Daoy (cell line): ENCODE results near the gene NFIL3. TPM values are rescaled to one million over a fixed set of nuclear protein-coding genes. Genes with fewer than 3 reads are reported as not detected.
"Not testable (repeated sequence)": the region's sequence is repeated elsewhere in the genome, so short reads cannot be mapped to it uniquely, and the experiment has no call there.

Source experiments
- DNase-seq: peaks from one replicate; pipeline ENCODE4 v3.0.0-alpha.2; 2015; ENCODE audit warnings: low read depth
- total RNA-seq: library from RNA; depleted of rRNA; stranded (reverse); fragments of >200 nt; shearing (Covaris generic); gene quantifications from 2 replicates; pipeline ENCODE4 v1.2.3, GENCODE V29; 2014

NFIL3 gene
- total RNA-seq, 1 experiment from 2014 or later, result 10.3 TPM

DNA sequence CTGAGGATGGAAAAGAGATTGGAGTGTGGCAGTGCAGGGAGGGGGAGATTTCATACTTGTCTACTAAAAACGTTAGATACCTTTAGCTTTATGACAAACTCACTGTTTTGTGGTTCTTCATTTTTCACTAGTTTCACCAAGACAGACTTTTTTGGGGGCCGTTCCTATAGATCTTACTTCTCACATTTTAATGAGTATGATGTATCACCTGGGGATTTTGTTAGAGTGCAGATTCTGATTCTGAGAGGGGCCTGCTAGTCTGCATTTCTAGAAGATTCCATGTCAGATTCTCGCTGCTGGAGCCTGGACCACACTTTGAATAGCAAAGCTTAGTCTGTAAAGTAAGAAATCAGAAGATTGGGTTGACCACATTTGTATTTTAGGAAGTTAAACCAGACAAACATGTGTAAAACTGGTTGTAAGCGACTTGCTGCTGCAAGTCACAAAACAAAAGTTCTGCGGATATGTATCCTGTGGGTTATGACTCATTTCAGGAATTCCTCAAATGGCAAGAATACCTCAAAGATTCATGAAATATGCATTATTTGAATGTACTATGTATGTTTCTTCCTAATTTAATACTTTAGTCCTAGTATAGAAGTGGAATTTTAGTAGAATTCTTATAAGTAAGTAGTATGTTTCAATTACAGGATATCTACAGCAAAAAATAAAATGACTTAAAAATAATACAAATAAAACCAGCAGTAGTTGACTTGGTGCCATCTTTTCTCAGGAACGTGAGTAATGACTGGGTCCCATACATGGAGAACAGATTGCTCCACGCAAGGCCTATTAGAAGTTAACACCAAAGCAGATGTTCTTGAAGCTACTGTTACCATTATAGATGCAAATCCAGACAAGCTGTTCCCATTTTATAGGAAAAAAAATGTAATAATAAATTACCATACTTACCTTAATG lies 27.8 kb downstream of the NFIL3 start:
- peak; percentile 66 for DNase-seq

DNA sequence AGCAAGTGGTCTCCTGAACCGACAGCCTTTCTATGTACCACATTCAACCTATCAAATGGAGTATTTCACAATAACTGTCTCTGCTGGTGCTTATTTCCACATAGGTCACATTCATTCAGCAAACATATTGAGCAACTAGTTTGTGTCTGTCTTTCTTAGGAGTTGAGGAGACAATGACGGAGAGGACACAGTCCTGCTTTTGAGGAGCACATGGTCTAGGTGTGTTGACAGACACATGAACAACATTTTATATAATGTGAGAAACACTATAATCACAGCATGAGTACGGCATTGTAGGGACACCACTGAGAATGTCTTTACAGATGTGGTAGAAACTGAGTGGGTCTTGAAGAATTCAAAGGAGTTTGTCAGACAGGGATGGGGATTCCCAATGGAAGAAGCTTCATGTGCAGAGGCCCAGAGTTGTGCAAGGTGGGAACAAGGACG lies 28.5 kb downstream of the NFIL3 start:
- peak; percentile 13 for DNase-seq

DNA sequence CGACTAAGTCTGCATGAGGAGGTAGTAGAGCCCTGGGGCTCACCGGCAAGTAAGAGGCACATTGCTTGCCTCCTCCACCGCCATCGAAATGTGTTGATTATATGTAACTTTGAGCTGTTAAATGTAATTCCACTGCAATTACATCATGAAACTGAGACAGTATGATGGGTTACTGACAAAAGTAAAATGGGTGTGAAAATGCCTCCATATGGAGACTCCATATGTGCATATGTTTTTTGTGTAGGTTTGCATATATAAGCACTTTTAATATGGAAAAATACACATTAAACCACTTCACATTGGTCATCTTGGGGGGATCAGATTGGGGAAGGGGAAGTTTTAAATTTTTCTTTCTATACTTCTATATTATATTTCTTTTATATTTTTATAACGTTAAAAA lies 29.8 kb downstream of the NFIL3 start:
- DNase-seq, result no peak

DNA sequence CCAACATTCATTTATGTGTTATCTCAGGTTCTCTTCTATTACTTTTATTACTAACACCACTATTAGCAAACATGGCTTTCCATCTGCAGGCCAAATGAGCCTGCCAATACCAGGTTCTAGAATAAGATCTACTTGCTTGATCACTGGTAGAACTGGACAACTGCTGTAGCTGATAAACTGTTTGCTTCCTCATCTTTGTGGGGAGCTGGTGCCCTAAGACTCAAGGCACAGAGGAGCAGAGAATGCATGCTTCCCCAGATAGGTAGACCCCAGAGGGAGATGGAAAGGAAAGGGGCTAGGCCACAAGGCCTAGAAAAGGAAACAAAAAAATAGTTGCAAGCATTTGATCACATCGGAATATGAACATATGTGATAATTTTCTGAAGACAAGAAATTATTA lies 31.2 kb downstream of the NFIL3 start:
- no peak for DNase-seq

DNA sequence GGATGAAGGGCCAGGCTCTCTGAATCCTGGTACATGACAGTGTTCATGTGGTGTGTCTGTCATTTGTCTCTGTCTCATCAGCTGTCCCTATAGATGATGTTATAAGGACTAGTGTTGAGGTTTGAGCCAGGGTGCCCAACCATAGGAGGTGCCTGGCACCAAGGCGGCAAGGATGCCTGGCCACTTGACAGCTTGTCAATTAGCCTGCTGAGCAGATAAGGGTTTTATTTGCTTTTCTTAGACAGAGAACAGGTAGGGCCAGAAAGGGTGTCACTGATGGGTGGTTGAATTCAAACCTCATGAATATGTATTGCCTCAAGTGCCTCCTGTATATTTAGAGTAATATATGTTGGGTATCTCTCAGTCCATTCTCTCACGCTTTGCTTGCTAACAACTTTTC lies 31.8 kb downstream of the NFIL3 start:
- DNase-seq, result no peak

DNA sequence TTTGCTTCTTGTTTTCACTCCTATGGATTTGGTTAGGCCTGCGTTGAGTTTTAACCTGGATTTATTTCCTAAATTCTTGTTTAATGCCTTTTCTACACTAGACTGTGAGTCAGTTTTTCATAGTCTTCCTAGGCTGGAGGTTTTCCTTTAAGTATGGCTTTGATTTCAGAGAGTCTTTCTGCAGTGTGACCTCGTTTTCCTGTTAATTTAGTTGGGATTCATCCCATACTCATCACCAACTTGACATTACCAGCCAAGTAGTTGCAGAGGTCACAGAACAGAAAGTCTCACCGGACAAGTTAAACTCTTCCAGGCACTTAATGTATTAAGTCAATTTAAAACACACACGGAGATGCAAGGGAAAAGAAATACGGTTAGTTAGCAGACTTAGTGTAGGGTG lies 32.2 kb downstream of the NFIL3 start:
- DNase-seq, result peak; percentile 11

DNA sequence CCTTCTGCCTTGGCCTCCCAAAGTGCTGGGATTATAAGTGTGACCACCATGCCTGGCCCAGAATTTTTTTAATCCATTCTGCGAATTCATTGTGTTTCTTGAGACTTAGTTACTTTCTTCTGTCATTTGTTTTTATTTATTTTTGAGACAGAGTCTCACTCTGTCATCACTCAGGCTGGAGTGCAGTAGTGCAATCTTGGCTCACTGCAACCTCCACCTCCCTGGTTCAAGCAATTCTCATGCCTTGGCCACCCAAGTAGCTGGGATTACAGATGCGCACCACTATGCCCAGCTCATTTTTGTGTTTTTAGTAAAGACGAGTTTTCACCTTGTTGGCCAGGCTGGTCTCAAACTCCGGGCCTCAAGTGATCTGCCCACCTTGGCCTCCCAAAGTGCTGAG lies 33.9 kb downstream of the NFIL3 start:
- DNase-seq, result not testable (repeated sequence)

DNA sequence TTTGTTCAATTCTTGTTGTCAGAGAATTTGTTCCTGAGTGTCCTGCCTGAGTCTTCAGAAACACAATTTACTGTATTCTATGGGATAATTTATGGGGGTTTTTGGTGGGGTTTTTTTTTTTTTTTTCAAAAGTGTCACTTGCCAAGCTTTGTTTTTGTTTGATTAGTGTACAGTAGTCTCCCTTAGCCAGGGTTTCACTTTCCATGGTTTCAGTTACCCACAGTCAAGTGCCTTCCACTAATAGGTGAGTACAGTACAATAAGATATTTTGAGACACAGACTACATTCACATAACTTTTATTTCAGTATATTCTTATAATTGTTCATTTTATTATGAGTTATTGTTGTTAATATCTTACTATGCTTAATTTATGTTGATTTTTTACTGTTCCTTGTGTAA lies 36.9 kb downstream of the NFIL3 start:
- no peak for DNase-seq

DNA sequence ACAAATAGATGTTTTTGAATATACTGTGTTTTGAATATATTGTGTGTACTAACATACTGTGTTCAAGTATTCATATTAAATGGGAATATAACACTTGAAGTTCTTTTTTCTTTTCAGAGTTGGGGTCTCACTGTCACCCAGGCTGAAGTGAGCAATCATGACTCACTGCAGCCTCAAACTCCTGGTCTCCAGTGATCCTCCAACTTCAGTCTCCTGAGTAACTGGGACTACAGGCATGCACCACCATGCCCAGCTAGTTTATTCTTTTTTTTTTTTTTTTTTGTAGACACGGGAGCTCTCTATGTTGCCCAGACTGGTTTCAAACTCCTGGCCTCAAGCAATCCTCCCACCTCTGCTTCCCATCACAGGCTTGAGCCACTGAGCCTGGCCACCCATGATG lies 38.7 kb downstream of the NFIL3 start:
- DNase-seq, result peak; percentile 17

DNA sequence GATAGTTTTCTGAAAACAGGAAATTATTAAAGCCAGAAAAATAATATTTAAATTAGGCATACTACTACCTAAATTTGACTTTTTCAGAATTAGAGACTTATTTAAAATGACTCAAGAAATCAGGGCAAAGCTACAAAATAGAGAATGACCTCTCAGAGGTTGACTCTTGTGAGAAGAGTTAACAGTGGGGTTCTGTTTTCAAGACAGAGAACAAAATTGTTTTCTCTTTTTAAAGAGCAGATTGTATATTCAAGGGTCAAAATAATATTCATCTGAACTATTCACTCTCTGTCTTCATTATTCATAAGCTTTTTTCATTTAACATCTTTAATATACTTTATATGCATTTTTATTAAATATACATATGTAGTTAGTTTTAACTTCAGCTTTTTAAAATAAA lies 40.1 kb downstream of the NFIL3 start:
- no peak for DNase-seq

DNA sequence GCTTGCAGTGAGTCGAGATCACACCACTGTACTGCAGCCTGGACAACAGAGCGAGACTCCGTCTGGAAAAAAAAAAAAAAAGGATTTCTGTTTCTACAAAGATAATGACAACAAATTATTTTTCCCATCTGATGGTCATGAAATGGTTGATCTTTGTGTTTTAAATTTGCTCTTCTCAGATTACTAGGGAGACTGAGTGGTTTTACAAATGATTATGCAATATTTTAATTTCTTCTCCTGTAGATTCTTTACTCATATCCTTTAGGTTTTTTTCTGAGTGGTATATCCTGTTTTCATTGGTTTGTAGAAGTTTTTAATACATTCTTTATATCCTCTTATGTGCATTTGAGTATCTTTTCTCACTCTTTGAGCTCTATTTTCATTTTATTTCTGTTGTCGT lies 41.3 kb downstream of the NFIL3 start:
- DNase-seq, result no peak

DNA sequence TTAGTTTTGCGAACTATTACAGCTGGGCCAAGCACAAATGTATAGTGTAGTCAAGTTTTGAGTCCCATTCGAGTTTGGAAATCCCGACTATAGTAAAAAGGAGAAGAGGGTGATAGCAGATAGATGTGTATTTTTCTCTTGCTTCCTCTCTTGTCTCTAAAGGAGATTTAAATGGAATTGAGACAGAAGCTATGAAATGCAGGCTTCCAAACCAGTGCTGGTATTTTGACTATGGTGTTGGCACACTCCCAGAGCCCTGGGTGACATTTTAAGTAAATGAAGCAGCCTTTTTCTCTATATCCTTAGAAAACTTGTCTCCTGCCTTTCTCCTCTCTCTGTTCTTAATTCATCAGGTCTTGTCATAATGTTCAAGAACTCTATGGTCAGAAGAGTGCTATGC lies 44.2 kb downstream of the NFIL3 start:
- DNase-seq, result no peak

DNA sequence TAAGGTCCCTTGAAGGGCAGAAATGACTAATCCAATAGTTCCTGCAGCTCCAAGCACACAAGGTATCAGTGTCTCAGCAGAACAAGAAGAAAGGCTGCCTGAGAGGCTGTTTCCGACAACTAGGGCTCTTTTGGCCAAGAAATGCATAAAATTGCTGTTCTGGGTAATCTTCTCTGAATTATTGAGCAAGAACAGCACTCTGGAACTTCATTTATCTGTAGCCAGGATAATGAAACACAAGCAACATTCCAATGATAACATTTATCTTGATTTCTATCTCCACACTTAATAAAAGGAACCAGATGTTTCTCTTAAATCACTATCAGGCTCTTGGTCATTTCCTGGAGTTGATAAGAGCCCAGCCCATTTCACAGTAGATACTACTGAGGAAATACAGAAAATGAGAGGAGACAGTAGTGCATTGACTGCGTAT lies 44.9 kb downstream of the NFIL3 start:
- no peak for DNase-seq

DNA sequence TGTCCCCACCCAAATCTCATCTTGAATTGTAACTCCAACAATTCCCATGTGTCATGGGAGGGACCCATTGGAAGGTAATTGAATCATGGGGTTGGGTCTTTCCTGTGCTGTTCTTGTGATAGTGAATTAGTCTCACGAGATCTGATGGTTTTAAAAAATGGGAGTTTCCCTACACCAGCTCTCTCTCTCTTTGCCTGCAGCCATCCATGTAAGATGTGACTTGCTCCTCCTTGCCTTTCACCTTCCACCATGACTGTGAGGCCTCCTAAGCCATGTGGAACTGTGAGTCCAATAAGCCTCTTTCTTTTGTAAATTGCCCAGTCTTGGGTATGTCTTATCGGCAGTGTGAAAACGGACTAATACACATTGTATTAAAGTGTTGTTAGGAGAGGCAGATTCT lies 45.6 kb downstream of the NFIL3 start:
- not testable (repeated sequence) for DNase-seq

DNA sequence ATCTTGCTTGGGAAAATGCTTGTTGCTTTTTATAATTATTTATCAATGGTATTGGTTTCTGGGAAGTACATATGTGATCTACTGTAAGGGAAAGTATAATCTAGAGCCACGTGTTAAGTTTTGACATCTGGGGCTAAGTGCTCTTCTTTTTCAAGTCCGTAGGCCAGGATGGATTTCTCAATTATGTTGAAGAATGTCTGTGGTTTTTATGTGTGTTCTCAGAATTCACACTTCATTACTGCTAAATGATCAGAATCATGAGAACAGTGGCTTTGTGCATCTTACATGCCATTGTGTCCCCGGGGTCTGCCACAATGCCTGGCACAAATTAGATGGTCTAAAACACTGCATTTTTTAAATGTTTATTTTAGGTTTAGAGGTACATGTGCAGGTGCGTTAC lies 47.4 kb downstream of the NFIL3 start:
- no peak for DNase-seq

DNA sequence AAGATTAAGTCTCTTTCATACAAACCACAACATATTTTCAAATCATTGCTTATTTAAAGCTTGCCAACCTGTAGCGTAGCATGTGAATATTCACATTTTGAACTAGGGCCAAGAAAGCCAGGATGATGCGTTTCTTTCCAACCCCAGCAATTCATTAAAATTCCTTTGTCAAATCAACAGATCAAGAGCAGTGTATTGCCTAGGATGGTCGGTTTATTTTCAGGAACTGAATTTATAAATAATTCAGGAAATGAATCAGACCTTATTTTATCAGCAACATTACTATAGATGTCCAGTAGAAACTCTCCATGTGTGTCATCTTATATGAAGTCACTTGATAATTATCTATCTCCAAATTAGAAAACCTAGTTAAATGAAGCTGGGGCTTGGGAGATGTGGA lies 48.7 kb downstream of the NFIL3 start:
- no peak for DNase-seq

DNA sequence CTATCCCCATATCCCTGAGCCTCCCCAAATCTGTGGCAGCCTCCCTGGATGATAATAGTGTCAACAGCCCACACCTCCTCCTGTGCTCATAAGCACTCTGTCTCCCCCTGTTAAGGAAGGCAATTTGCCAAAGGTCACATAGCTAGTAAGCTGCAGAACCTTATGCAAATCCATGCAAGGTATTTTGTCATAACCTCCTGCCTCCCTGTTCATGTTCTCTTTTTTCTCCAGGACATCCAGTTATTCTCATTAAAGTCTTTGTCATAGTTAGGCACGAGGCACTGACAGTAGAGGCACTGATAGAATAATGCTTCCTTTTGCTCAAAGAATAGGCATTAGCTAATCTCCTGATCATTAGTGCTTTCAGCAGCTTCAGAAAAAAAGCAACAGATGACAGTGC lies 51.7 kb downstream of the NFIL3 start:
- no peak for DNase-seq

DNA sequence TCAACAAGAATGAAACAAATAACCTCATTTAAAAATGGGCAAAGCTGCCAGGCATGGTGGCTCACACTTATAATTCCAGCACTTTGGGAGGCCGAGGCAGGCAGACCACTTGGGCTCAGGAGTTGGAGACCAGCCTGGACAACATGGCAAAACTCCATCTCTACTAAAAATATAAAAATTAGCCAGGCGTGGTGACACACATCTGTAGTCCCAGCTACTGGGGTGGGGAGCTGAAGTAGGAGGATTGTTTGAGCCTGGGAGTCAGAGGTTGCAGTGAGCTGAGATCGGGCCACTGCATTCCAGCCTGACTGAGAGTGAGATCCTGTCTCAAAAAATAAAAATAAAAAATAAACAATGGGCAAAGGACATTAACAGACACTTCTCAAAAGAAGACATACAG lies 53.6 kb downstream of the NFIL3 start:
- not testable (repeated sequence) for DNase-seq

DNA sequence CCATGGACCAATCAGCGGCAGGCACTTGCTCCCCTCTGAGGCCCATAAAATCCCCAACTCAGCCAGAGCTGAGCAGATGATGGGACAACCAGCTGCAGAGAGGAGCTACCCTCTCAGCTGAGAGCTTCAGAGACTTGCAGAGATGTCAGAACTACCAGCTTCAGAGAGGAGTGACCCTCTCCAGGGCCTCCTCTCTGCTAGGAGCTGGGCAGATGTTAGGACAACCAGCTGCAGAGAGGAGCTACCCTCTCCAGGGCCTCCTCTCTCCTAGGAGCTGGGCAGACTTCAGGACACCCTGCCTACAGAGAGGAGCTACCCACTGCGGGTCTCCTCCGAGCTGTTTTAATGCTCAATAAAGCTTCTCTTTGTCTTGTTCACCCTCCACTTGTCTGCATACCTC lies 58.9 kb downstream of the NFIL3 start:
- DNase-seq, result no peak

DNA sequence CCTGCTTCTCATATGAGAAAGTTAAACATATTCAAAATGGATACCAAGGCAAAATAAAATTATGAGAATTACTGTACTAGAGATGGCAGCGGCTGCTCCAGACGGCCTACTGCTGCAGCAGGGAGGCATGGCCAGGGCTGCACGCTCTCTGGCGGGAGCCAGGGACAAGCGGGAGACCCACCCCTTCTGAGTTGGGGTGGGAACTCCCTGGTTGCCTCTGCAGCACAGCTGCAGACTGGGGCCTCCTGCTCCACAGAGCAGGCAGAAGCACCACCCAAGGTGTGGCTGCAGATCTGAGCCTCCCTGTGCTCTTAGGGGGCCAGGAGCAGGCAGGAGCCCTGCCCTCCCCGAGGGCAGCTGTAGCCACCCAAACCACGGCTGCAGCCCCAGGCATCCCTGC lies 59.6 kb downstream of the NFIL3 start:
- DNase-seq, result no peak

DNA sequence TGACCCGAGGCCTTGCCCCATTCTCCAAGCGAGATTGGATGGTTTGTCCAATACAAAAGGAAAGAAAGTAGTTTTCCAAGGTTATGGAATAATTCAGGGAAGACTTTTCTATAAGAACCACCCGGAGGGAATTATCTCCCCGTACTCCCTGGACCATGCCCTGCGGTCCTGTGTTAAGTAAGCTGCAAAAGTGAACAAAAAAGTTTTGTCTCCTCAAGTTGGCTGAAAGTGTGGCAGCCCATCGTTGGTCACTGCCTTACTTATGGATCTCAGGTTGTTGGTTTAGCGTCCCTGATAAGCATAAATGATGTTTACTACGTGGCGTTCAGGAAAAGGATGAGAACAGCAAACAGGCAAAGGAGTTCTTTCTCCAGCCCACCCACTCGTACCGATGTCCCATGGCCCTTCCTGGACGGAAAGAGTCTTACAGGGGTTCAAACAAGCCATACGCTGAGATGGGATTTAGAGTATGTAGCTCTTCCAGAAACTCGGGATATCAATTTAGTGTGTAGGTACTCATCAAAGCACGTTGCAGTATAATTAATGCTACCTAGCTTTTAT lies 61.5 kb downstream of the NFIL3 start:
- DNase-seq, result no peak

DNA sequence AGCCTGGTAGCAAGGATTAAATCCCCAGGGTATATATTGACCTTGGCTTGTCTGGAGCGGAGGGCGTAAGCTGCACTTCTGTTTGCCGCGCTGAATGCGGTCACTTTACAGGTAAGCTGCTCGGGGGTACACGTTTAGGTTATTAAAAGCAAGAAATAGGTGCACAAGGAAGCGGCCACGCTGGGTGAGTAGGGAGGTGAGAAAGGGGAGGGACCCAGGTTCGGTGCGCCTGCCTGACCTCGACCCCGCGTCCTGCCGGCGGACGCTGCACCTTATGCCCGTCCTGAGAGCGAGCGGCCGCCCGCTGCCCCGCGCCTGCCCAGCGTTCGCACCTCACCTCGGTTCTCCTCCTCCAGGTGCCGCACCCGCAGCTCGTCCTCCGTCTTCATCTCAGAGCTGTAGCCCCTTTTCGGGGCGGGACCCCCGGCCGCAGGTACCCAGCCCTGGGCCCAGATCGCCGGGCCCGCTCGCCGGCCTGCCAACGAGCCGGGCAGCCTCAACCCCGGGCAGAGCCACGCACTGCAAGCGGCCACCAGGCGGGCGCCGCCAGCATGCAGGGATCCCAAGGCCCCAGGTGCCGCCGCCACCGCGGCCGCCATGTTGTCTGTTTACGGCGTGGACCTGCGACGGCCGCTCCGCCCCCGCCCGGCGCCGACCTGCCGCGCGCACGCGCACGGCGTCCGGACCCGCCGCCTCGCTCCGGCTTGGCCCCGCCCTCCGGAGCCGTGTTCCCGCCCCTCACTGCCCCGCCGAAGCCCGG lies 62.2 kb downstream of the NFIL3 start, which contains the start of gene AUH:
AUH (minus strand) TSS at position 628 of the 760 bp plus-strand sequence; CDS start at position 599, 29 bp downstream.
- peak; percentile 93 for DNase-seq
